ENCODE results near the gene LHX4. TPM values are rescaled to one million over a fixed set of nuclear protein-coding genes. Genes with fewer than 3 reads are reported as not detected.

The LHX4 gene
- total and polyA plus RNA-seq, 9 of the 15 experiments (the other 6 are each of a cell fraction or from before 2014, with no cell fraction given), result 0.01 to 0.11 (median 0.07) TPM; not detected in 5

DNA sequence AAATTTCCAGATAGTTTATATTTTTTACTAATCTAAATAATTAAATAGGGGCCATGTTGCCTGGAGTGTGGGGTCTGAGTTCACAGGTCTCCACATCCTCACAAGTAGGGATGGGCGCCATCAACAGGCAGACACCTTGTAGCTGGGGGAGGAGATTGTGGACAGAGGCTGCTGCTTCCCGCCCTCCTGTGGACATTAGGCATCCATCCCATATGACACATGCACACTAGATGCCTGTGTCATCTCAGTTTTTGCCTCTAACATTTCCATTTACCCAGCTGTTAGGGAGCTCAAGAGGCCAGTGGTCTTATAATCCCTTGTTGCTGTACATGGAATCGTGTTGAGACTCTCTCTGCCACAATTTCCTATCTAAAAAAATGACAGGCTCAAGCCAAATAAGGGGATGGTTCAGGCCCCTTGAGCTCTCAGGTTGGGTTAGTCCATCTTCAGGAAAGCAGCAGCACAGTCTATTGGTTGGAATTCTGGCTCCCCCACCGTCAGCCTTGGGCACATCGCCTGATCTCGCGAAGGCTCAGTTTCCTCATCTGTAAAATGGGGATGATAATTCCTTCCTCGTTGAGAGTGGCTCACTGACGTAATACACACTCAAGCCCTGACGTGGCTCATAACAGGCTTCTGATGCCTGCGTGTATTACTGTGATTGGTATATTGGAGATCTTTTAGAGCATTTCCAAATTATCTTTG, 13.6 kb downstream of the LHX4 start (continued):
- TF ChIP-seq ZFPM2 (CRISPR knock-in tag; IDR thresholded peaks at IDR 0.05) (no peak), SMC3 (conservative IDR thresholded peaks at IDR 0.05; ENCODE audit: insufficient read depth, low read depth, low read length) (0 out of 2 replicates have a peak, but pooled peaks have one; percentile 16), CTBP1 (IDR thresholded peaks at IDR 0.05; ENCODE audit: borderline replicate concordance) (peak; percentile 68; the same call in 1 of the 2 replicates), SIN3B (IDR thresholded peaks at IDR 0.05; ENCODE audit: low read depth) (no peak), SMAD4 (CRISPR knock-in tag; conservative IDR thresholded peaks at IDR 0.05) (no peak), ZNF707 (CRISPR knock-in tag; conservative IDR thresholded peaks at IDR 0.05) (no peak), NELFE (IDR thresholded peaks at IDR 0.05; ENCODE audit: insufficient read depth, insufficient read length) (no peak), KHSRP (IDR thresholded peaks at IDR 0.05) (no peak), HDAC2 (IDR thresholded peaks at IDR 0.05) (peak; percentile 55; the same call in 1 of the 2 replicates), HNRNPLL (IDR thresholded peaks at IDR 0.05; ENCODE audit: low read depth, low read length, poor library complexity, severe bottlenecking) (no peak), SMARCA5 (IDR thresholded peaks at IDR 0.05) (peak; percentile 47; the same call in 1 of the 2 replicates), RBBP5 (IDR thresholded peaks at IDR 0.05; ENCODE audit: borderline replicate concordance, insufficient read depth, low read length, poor library complexity, severe bottlenecking) (no peak), NRF1 (conservative IDR thresholded peaks at IDR 0.05 in 1 of 2, IDR thresholded peaks at IDR 0.05 in 1 of 2) (no peak), MCM2 (IDR thresholded peaks at IDR 0.05; ENCODE audit: low read depth) (no peak), HCFC1 (IDR thresholded peaks at IDR 0.05; ENCODE audit: low read depth, low read length) (no peak), U2AF2 (optimal IDR thresholded peaks at IDR 0.05; ENCODE audit: low read depth, low read length) (no peak), NONO (IDR thresholded peaks at IDR 0.05; ENCODE audit: low read depth in 2 of 2, low read length in 1 of 2) (no peak), ZBTB1 (CRISPR knock-in tag; IDR thresholded peaks at IDR 0.05; ENCODE audit: borderline replicate concordance, low read depth) (no peak), BRCA1 (IDR thresholded peaks at IDR 0.05) (no peak), BRCA1 (CRISPR knock-in tag; IDR thresholded peaks at IDR 0.05) (no peak), ZNF76 (CRISPR knock-in tag; IDR thresholded peaks at IDR 0.05; ENCODE audit: borderline replicate concordance) (no peak)
- TF ChIP-seq, protein P1, sequence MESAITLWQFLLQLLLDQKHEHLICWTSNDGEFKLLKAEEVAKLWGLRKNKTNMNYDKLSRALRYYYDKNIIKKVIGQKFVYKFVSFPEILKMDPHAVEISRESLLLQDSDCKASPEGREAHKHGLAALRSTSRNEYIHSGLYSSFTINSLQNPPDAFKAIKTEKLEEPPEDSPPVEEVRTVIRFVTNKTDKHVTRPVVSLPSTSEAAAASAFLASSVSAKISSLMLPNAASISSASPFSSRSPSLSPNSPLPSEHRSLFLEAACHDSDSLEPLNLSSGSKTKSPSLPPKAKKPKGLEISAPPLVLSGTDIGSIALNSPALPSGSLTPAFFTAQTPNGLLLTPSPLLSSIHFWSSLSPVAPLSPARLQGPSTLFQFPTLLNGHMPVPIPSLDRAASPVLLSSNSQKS (CRISPR knock-in tag; IDR thresholded peaks at IDR 0.05), result no peak
- TF ChIP-seq, protein P2, sequence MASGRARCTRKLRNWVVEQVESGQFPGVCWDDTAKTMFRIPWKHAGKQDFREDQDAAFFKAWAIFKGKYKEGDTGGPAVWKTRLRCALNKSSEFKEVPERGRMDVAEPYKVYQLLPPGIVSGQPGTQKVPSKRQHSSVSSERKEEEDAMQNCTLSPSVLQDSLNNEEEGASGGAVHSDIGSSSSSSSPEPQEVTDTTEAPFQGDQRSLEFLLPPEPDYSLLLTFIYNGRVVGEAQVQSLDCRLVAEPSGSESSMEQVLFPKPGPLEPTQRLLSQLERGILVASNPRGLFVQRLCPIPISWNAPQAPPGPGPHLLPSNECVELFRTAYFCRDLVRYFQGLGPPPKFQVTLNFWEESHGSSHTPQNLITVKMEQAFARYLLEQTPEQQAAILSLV (tag; IDR thresholded peaks at IDR 0.05), result no peak
- TF ChIP-seq, protein P3, sequence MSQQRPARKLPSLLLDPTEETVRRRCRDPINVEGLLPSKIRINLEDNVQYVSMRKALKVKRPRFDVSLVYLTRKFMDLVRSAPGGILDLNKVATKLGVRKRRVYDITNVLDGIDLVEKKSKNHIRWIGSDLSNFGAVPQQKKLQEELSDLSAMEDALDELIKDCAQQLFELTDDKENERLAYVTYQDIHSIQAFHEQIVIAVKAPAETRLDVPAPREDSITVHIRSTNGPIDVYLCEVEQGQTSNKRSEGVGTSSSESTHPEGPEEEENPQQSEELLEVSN (IDR thresholded peaks at IDR 0.05; ENCODE audit: borderline replicate concordance in 1 of 2, extremely low read depth in 1 of 2, insufficient read depth in 1 of 2, insufficient read length in 1 of 2, low read depth in 1 of 2, low read length in 1 of 2, poor library complexity in 1 of 2, severe bottlenecking in 1 of 2), result peak in 1 of 2 experiments; percentile 69

Data from K562 (cell line).